GM12864 (cell line): ENCODE measurements around the gene ZNF418.
A peak's percentile ranks its signal among the peaks of the same experiment; 100 is the strongest.

Experiments used
- DNase-seq: peaks from one replicate; pipeline ENCODE4 v3.0.0-alpha.2; 2011; ENCODE audit warnings: low read depth
- H3K4me3 ChIP-seq: 2 replicates; pipeline ENCODE4 v1.5.1; 2011; ENCODE audit warnings: mild to moderate bottlenecking, low read depth, low read length, control low read depth
- TF ChIP-seq, protein P1 (sequence below): IDR thresholded peaks from 2 replicates; pipeline ENCODE4 v1.5.1; 2011; ENCODE audit warnings: low read depth, mild to moderate bottlenecking, moderate library complexity, low read length, control low read depth, inconsistent platforms; ENCODE audit errors: missing control alignments

Gene ZNF418

DNA sequence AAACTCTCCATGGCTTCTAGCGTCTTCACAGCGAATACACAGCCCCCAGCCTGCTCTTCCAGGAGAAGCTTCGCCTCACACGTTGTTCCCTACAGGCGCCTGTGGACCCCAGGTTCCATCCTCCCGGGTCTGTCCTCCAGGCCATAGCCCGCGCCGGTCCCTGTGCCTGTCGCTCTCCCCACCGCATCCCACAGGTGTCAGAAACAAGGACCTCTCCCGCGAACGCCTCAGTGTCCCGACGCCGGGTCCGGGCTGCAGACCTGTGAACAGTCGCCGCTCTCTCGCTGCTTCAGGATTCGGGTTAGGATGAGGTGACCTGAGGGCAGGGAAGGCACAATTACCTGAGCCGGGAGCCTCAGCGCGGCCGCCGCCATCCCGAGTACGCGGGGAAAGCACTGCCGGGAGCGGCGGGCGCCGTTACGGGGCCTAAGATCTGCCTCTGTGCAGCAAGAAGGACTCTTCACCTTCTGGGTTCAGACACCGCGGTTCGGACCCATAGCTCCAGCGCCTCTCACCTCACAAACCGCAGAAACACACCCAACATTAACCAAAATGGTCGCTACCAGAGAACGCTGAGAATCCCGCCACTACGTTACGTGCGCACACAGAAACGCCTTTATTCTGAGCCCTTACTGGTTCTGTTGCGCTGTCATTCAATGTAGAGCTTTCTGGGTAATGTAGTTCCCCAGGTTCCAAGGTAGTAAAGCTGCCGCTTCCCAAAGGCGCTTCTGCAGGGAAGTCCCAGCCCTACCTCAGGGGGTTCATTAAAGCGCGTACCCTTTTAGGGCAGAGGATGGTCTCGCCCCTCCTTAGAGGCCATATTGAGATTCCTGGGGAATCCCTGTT lies at the start of gene ZNF418:
TSS of gene ZNF418 (minus strand) at position 583 of the 846 bp plus-strand sequence. CDS start 1,580 bp downstream, outside the sequence.
- H3K4me3 ChIP-seq: peak within 1 kb of the TSS; percentile 55
- DNase-seq: peak; percentile 41
- TF ChIP-seq, protein P1, sequence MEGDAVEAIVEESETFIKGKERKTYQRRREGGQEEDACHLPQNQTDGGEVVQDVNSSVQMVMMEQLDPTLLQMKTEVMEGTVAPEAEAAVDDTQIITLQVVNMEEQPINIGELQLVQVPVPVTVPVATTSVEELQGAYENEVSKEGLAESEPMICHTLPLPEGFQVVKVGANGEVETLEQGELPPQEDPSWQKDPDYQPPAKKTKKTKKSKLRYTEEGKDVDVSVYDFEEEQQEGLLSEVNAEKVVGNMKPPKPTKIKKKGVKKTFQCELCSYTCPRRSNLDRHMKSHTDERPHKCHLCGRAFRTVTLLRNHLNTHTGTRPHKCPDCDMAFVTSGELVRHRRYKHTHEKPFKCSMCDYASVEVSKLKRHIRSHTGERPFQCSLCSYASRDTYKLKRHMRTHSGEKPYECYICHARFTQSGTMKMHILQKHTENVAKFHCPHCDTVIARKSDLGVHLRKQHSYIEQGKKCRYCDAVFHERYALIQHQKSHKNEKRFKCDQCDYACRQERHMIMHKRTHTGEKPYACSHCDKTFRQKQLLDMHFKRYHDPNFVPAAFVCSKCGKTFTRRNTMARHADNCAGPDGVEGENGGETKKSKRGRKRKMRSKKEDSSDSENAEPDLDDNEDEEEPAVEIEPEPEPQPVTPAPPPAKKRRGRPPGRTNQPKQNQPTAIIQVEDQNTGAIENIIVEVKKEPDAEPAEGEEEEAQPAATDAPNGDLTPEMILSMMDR: no peak

GRCh38 chr19:57978586-57979289 lies 43.5 kb upstream of the ZNF418 start:
- no peak for DNase-seq
- TF ChIP-seq, protein P1: no peak
- no peak overlapping the region for H3K4me3 ChIP-seq

GRCh38 chr19:57974434-57974833 lies 39.2 kb upstream of the ZNF418 start, which contains the start of gene C19orf18:
C19orf18 (minus strand) TSS chr19:57974534; CDS start chr19:57974432, 102 bp downstream.
- DNase-seq: no peak
- H3K4me3 ChIP-seq: no peak within 1 kb of the TSS
- TF ChIP-seq, protein P1: no peak

DNA sequence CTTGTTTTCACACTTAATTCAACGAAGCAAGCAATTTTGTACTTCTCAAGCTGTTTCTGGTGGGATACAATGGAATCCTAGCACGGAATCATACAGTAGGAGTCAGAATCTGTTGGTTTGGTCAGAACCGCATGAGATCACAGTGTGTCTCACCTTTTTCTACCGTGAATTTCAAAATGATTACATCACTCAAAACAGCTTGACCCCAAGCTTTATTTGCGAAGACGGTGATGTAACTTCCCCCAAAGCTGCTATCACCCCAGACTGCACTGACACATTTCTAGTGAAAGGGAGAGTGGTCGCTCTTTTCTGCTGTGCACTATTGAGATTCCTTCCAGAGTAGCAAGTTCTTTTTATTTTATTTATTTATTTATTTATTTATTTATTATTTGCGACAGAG lies 29.6 kb upstream of the ZNF418 start:
- TF ChIP-seq, protein P1: no peak
- DNase-seq: no peak
- H3K4me3 ChIP-seq: no peak overlapping the region

DNA sequence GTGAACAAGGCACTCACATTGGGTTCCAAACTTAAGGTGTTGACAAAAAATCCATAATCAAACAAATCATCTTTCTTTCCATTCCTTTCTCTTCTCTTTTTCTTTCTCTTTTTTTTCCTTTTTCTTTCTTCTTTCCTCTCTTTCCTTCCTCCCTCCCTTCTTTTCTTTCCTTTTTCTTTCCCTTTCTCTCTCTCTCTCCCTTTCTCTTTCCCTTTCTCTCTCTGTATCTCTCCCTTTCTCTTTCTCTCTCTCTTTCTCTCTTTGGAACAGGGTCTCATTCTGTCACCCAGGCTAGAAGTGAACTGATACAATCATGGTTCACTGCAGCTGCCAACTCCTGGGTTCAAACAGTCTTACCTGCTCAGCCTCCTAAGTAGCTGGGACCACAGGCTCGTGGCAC lies 26.6 kb upstream of the ZNF418 start:
- no peak for DNase-seq
- no peak overlapping the region for H3K4me3 ChIP-seq
- TF ChIP-seq, protein P1: no peak

- DNase-seq: no peak
- no peak overlapping the region for H3K4me3 ChIP-seq
- TF ChIP-seq, protein P1: no peak
Measured at GRCh38 chr19:57954996-57955395, 19.8 kb upstream of the ZNF418 start.
